Measurements from ENCODE around the gene COMMD7.

Gene COMMD7

GRCh38 chr20:32743237-32744112, at the start of gene COMMD7:
COMMD7 (minus strand) TSS chr20:32743467; CDS start chr20:32743391, 76 bp downstream.
- Histone ChIP-seq H4K20me1 (ENCODE audit: insufficient read depth) (no peaks in the 10 kb centered on the region), H3K9ac (peak within 1 kb of the TSS; percentile 70), H2AFZ (ENCODE audit: low read depth) (peak within 1 kb of the TSS; percentile 86), H3K4me2 (peak within 1 kb of the TSS; percentile 89), H3K27ac (peak within 1 kb of the TSS; percentile 41), H3K27me3 (ENCODE audit: insufficient read depth, low read depth) (no peaks in the 10 kb centered on the region), H3K79me2 (ENCODE audit: insufficient read depth, low read depth) (peaks cover 29% of the 10 kb centered on the region; the same call in 1 of the 2 replicates), H3K4me3 (IDR thresholded peaks at IDR 0.05; ENCODE audit: insufficient read depth, low read depth, low read length) (no peak within 1 kb of the TSS), H3K36me3 (ENCODE audit: insufficient read depth) (no peaks in the 10 kb centered on the region), H3K4me1 (ENCODE audit: low read depth, poor library complexity, severe bottlenecking) (peaks cover 30% of the 10 kb centered on the region)
- no peak for TF ChIP-seq CTCF (conservative IDR thresholded peaks at IDR 0.05; ENCODE audit: low read depth, low read length)

DNA sequence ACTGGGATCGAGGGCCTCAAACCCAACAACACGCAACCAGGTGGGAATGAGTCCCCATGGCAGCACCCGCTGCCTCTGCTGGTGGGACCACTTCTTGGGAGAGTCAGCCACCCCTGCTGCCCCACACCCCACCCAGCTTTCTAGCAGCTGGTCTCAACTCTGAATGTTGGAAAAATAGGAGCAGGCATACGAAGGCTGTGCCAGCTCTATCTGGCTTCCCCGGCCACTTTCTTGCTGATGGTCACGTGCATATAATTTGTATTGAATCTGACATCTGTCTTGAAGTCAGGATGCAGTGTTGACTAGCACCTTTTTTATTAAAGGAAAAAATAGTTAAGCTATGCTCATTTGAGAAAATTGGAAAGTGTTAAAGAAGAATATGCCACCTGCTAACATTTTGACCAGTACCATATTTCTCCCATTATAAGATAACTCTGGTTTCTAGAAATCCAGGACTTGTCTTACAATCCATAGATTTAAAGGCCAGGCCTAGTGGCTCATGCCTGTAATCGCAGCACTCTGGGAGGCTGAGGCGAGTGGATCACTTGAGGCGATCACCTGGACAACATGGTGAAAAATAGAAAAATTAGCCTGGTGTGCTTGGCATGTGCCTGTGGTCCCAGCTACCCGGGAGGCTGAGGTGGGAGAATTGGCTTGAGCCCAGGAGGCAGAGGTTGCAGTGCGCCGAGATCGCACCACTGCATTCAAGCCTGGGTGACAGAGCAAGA, 49.6 kb upstream of the COMMD7 start:
- H3K27ac ChIP-seq: peak overlapping the region; percentile 48; the same call in 1 of the 2 replicates

DNA sequence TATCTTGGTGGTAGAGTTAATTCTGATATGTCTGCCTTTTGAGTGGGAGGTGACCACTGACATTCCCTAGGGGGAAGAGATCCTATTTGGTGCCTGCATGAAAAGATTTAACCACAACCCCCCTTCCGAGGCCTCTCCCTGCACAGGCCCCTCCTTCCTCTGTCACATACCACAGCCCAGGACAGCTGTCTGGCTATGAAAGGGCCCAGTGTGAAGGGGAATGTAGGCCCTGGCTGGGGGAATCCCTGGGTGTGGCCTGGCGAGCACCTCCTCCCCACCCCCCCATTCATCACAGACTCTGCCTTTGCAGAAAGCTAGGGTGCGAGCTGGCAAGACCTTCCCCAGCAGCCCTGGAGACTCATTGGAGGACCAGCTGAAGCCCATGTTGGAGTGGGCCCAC, 49.0 kb upstream of the COMMD7 start:
- Histone ChIP-seq H3K4me3 (IDR thresholded peaks at IDR 0.05; ENCODE audit: insufficient read depth, low read depth, low read length) (no peak overlapping the region), H3K4me2 (peak overlapping the region; percentile 49), H3K4me1 (ENCODE audit: low read depth, poor library complexity, severe bottlenecking) (peaks cover 86% of the 10 kb centered on the region), H3K27ac (peak overlapping the region; percentile 48), H4K20me1 (ENCODE audit: insufficient read depth) (no peaks in the 10 kb centered on the region), H3K9ac (no peak overlapping the region), H3K36me3 (ENCODE audit: insufficient read depth) (peaks cover 2% of the 10 kb centered on the region; the same call in 1 of the 2 replicates), H2AFZ (ENCODE audit: low read depth) (no peak overlapping the region), H3K27me3 (ENCODE audit: insufficient read depth, low read depth) (no peaks in the 10 kb centered on the region), H3K79me2 (ENCODE audit: insufficient read depth, low read depth) (no peaks in the 10 kb centered on the region)
- TF ChIP-seq CTCF (conservative IDR thresholded peaks at IDR 0.05; ENCODE audit: low read depth, low read length): no peak

More for the DNA sequence above, 49.6 kb upstream of the COMMD7 start:
- no peak overlapping the region for H2AFZ ChIP-seq (ENCODE audit: low read depth)
- TF ChIP-seq CTCF (conservative IDR thresholded peaks at IDR 0.05; ENCODE audit: low read depth, low read length): 0 out of 2 replicates have a peak, but pooled peaks have one; percentile 21
- no peaks in the 10 kb centered on the region for H3K79me2 ChIP-seq (ENCODE audit: insufficient read depth, low read depth)
- no peaks in the 10 kb centered on the region for H4K20me1 ChIP-seq (ENCODE audit: insufficient read depth)
- no peaks in the 10 kb centered on the region; the same call in 1 of the 2 replicates for H3K36me3 ChIP-seq (ENCODE audit: insufficient read depth)
- H3K4me1 ChIP-seq (ENCODE audit: low read depth, poor library complexity, severe bottlenecking): peaks cover 90% of the 10 kb centered on the region
- H3K4me2 ChIP-seq: peak overlapping the region; percentile 49
- no peaks in the 10 kb centered on the region for H3K27me3 ChIP-seq (ENCODE audit: insufficient read depth, low read depth)
- no peak overlapping the region for H3K4me3 ChIP-seq (IDR thresholded peaks at IDR 0.05; ENCODE audit: insufficient read depth, low read depth, low read length)
- H3K9ac ChIP-seq: no peak overlapping the region

GRCh38 chr20:32790751-32791057, 47.4 kb upstream of the COMMD7 start:
- H3K9ac ChIP-seq: no peak overlapping the region

More at GRCh38 chr20:32790751-32791057, 47.4 kb upstream of the COMMD7 start:
- peak overlapping the region; percentile 5; the same call in 1 of the 2 replicates for H3K27ac ChIP-seq
- no peaks in the 10 kb centered on the region for H3K27me3 ChIP-seq (ENCODE audit: insufficient read depth, low read depth)
- H3K4me1 ChIP-seq (ENCODE audit: low read depth, poor library complexity, severe bottlenecking): peaks cover 69% of the 10 kb centered on the region
- H3K4me3 ChIP-seq (IDR thresholded peaks at IDR 0.05; ENCODE audit: insufficient read depth, low read depth, low read length): no peak overlapping the region
- peaks cover 4% of the 10 kb centered on the region; the same call in 1 of the 2 replicates for H3K36me3 ChIP-seq (ENCODE audit: insufficient read depth)
- no peaks in the 10 kb centered on the region for H3K79me2 ChIP-seq (ENCODE audit: insufficient read depth, low read depth)
- H2AFZ ChIP-seq (ENCODE audit: low read depth): no peak overlapping the region
- peak overlapping the region; percentile 49; the same call in 1 of the 2 replicates for H3K4me2 ChIP-seq
- no peaks in the 10 kb centered on the region for H4K20me1 ChIP-seq (ENCODE audit: insufficient read depth)
- TF ChIP-seq CTCF (conservative IDR thresholded peaks at IDR 0.05; ENCODE audit: low read depth, low read length): no peak

All from KMS-11 (cell line).